Uterus (tissue), 2 donors: ENCODE measurements around the gene TBC1D16.

Experiments
- CTCF ChIP-seq, 4 experiments: fragments of 200-600 bp in 2 of 4; fragments of 450-650 bp in 2 of 4; sonication (generic) in 2 of 4; IDR thresholded peaks; one replicate each; pipeline ENCODE4 v1.5.1; 2016 to 2019; ENCODE audit warnings: antibody characterized with exemption in 4 of 4, mild to moderate bottlenecking in 2 of 4, moderate library complexity in 1 of 4
- POLR2A ChIP-seq, 2 donors: fragments of 450-650 bp; IDR thresholded peaks; one replicate each; pipeline ENCODE4 v1.6.1; 2016; ENCODE audit warnings: antibody characterized with exemption in 2 of 2, mild to moderate bottlenecking in 1 of 2, moderate library complexity in 1 of 2

GRCh38 chr17:79912552-79913330 is 122.9 kb downstream of the TBC1D16 start:
- TF ChIP-seq CTCF (IDR thresholded peaks at IDR 0.05), result no peak
- TF ChIP-seq POLR2A (IDR thresholded peaks at IDR 0.05), result no peak
